Measurements from ENCODE around the gene SSNA1.

The SSNA1 gene

GRCh38 chr9:137188490-137189296 lies at the start of gene SSNA1, which contains the start of gene ANAPC2:
TSS of gene SSNA1 (plus strand) at chr9:137188676. CDS start at chr9:137188727, 51 bp downstream.
TSS of gene ANAPC2 (minus strand) at chr9:137188560. CDS start at chr9:137188532, 28 bp downstream.
- DNase-seq = peak; percentile 92

GRCh38 chr9:137138722-137139467 lies 49.6 kb upstream of the SSNA1 start, which contains the start of gene GRIN1:
TSS of gene GRIN1 (plus strand) at chr9:137139154. CDS start at chr9:137139487, 333 bp downstream.
- no peak for DNase-seq

DNA sequence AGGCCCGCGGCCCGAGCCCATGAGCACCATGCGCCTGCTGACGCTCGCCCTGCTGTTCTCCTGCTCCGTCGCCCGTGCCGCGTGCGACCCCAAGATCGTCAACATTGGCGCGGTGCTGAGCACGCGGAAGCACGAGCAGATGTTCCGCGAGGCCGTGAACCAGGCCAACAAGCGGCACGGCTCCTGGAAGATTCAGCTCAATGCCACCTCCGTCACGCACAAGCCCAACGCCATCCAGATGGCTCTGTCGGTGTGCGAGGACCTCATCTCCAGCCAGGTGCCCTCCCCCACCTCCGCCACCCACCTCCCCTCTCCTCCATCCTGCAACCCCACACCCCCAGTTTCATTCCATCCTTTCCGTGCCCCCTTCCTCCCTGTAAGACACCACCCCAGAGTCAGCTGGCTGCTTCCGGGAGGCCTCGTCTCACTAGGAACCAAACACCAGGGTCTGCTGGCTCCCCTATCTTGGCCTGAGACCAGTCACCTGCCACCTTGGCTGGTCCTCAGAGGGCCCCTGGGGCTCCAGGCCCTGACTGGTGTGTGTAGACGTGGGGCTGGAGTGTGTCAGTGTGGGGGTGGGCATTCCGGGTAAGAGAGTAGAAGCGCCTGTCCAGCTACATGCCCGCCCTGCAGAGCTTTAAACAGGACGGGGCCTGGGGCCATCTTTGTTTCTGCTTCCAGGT lies 48.9 kb upstream of the SSNA1 start:
- DNase-seq = no peak

DNA sequence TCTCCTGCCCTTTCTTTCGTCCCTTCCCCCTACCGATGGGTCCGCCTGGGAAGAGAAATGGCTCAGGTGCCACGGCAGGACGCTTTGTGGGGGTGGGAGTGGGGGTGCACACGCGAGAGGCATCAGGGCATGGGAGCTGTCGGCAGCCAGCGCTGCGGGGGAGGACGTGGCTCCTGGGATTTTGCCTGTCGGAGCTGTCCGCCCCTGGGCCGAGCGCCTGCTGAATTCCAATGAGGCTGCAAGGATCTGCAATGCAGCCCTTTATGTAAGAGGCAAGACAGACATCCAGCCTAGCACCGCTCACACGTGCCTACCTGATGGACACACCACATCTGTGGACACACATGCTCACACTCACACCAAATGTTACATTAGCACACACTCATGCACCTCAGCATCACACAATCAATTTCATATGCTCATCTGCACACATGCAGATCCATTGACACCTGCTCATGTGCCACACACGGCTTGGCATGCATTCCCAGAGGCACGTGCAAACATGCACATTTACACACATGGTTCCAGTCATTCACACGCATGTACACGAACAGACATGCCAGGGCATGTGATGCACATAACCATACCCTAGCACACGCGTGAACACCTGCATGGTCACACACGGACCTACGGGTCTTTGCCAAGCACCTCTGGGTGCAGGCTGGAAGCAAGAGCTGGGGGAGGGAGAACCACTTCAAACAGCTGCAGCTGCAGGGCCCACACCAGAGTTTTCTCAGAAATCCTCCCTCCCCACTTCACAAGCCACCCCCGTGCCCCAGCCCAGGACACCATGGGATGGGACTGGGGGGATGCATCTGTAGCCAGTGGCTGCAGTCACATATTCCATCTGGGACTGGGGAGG lies 48.1 kb upstream of the SSNA1 start:
- DNase-seq = no peak

DNA sequence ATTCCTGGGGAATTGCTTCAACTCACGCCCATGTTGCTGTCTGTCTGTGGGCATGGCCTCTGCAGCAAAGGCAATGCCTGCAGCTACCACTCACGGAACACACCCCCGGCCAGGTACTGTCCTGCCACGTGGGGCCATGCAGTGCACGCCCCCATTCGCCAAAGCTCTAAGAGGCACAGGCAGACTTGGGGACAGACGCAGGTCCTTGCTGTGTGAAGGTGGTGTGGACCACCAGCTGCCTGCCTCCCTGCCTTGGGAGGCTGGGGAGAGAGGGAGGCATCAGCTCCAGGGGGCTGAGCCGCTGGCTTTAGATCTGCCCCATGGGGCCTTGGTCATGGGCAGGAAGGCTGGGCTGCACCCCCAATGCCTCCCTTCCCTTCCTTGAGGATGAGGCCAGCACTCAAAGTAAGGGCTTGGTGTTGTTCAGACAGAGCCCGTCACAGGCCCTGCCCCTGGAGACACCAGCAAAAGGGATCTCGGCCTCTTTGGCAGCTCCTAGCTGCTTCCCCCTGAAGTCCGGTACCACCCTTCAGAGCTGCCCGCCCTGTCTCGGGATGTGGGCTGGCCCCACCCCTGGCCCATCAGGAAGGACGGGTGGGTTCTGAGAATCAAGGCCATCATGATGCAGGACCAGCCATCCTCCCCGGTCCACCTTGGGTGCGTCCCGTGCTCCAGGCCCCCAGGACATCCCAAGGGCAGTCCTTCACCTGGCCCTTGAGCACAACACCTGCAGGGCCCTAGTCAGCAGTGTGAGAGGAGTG lies 47.2 kb upstream of the SSNA1 start:
- DNase-seq = no peak

- DNase-seq = no peak
Measured at GRCh38 chr9:137141976-137142936, 46.2 kb upstream of the SSNA1 start.

GRCh38 chr9:137143459-137143858 lies 45.0 kb upstream of the SSNA1 start:
- DNase-seq = no peak

GRCh38 chr9:137145731-137146526 lies 42.5 kb upstream of the SSNA1 start:
- no peak for DNase-seq

GRCh38 chr9:137146527-137146918 lies 42.0 kb upstream of the SSNA1 start:
- DNase-seq = no peak

DNA sequence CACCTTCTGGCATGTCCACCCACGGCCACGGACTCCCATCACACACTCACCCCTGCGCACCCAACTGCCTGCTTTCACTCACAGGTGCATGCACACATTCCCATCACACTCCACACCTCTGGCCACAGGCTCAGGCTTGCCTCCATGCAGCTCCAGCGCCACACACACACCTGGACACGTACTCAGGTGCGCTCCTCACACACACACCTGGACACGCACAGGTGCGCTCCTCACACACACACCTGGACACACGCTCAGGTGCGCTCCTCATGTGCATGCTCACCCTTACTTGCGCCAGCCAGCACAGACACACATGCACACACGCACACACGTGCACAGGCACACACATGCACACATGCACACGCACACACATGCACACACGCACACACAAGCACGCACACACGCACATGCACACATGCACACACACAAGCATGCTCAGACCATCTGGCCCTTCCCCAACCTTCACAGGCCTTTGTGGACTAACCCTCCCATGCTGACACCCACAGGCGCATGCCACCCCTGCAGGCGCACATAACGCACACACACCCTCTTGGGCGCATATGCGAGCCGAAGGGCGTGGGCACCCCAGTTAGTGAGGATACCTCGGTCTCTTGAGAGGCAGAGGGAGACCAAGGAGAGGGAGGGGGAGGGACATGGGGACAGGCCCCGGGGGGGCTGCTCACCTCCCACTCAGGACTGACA lies 41.2 kb upstream of the SSNA1 start:
- DNase-seq = no peak

DNA sequence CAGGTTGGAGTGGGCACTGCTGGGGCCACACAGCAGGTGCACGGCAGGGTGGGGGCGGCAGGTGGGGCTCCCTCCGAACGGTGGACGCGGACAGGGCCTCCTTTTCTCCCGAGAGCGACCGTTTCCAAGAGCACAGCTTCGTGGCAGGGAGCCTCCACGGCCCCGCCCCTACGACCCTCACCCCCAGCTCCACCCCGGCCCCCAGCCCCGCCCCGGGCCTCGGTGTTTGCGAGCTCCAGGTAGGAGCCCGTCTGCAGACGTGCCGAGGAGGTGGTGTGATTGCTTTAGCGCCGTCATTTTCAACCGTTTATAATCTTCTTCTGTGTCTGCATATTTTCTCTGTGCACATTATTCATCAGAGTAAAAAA lies 40.7 kb upstream of the SSNA1 start:
- no peak for DNase-seq

DNA sequence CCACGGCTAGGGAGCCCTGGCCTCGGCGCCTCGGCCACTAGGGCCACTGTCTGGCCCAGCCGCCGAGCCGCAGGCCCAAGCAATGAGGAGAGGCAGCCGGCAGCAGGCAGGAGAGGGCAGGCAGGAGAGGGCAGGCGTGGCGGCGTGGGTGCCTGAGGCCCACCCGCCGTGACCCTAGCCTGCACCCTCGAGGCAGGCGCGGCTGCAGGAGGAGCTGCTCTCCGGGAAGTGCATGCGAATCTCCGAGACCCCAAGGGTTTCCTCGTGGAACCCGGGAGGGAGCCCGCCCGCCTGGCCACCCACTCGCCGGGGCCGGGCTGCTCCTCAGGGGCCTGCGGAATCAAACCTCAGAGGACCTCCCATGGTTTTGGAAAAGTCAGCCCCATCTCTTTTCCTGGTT lies 40.2 kb upstream of the SSNA1 start:
- no peak for DNase-seq

GRCh38 chr9:137148661-137149060 lies 39.8 kb upstream of the SSNA1 start:
- DNase-seq = no peak

DNA sequence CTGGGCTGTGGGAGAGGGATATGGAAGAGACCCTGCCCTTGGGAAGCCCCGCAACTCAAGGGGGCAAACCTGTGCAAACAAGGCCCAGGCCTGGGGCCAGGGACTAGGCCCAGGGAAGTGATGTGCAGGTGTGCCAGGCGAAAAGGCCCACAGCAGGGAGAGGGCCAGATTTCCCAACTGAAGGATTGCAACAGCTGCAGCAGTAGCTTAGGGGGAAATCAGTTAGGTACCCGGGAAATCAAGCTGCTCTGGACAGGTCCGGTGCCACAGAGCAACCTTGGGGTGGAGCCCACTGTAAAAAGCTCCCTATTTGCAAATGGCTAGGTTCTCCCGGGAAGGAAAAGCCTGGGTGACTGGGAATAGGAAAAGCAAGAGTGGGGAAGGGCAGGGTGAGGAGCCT lies 39.1 kb upstream of the SSNA1 start:
- no peak for DNase-seq

- no peak for DNase-seq
Measured at GRCh38 chr9:137149942-137150616, 38.4 kb upstream of the SSNA1 start.

- DNase-seq = no peak
Measured at GRCh38 chr9:137150617-137151457, 37.6 kb upstream of the SSNA1 start.

- DNase-seq = no peak
Measured at GRCh38 chr9:137152844-137153405, 35.6 kb upstream of the SSNA1 start.
